ENCODE results near the gene JUN. TPM values are rescaled to one million over a fixed set of nuclear protein-coding genes. Genes with fewer than 3 reads are reported as not detected.

Gene JUN
- total RNA-seq, 1 experiment from 2014 or later, result 74.7 TPM

DNA sequence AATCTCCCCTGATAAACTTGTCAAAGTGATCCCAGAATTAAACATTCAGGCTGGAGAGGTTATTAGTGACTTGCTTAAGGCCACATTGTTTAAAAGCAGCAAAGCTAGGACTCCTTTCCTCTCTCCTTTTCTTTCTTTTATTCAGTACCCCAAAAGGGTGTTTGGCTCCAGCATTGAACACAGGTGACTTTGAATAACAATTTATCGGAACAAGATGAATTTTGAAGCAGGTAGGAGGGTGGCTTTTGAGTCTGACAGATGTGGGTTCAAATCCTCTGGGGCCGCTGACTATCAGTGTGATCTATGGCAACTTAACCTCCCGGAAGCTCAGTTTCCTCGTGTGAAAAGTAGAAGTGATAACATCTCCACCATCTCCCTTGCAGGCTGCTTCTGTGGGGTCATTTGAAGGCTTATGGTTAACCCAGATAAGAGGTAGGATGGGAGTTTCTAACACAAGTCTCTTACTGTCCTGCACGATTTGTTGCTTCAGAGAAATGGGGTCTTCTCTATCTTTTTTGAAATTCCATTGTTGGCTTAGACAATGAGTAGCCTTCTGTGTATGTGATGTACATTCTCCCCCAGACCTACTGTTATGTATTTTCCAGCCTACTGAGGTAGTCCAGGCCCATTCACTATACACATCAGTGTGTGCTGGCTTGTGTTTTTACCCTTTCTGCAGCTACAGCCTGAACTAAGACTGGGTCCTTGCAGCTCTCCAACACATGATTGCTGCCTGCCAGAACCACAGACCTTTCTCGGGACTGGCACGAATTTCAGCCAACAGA, 29.0 kb downstream of the JUN start:
- intact Hi-C loops (cut with micrococcal nuclease; ENCODE audit: unreplicated experiment), result no loop called here
- Histone ChIP-seq H3K27me3 (ENCODE audit: insufficient read depth, low read depth) (no peaks in the 10 kb centered on the region), H3K4me3 (no peak overlapping the region), H3K9me3 (ENCODE audit: insufficient read depth, low read depth) (0 out of 2 replicates have a peak, but pooled peaks cover 8% of the 10 kb centered on the region), H4K20me1 (ENCODE audit: insufficient read depth) (no peaks in the 10 kb centered on the region), H3F3A (ENCODE audit: insufficient read depth, low read depth) (peaks cover 37% of the 10 kb centered on the region), H3K4me1 (replicated peaks; ENCODE audit: insufficient read depth) (peaks cover 41% of the 10 kb centered on the region), H3K9me2 (ENCODE audit: insufficient read depth) (no peaks in the 10 kb centered on the region), H3K27ac (peak overlapping the region; percentile 66), H3K36me3 (ENCODE audit: low read depth) (no peaks in the 10 kb centered on the region), H3K79me2 (ENCODE audit: low read depth) (no peaks in the 10 kb centered on the region), H2AFZ (0 out of 2 replicates have a peak overlapping the region, but pooled peaks have one; percentile 53), H3K4me2 (peak overlapping the region; percentile 40)
- BruUV-seq (replicated peaks), result TSS peak; percentile 98
- TF ChIP-seq EZH2 (IDR thresholded peaks at IDR 0.05; ENCODE audit: low read depth), result no peak
- TF ChIP-seq, protein P1, sequence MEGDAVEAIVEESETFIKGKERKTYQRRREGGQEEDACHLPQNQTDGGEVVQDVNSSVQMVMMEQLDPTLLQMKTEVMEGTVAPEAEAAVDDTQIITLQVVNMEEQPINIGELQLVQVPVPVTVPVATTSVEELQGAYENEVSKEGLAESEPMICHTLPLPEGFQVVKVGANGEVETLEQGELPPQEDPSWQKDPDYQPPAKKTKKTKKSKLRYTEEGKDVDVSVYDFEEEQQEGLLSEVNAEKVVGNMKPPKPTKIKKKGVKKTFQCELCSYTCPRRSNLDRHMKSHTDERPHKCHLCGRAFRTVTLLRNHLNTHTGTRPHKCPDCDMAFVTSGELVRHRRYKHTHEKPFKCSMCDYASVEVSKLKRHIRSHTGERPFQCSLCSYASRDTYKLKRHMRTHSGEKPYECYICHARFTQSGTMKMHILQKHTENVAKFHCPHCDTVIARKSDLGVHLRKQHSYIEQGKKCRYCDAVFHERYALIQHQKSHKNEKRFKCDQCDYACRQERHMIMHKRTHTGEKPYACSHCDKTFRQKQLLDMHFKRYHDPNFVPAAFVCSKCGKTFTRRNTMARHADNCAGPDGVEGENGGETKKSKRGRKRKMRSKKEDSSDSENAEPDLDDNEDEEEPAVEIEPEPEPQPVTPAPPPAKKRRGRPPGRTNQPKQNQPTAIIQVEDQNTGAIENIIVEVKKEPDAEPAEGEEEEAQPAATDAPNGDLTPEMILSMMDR (conservative IDR thresholded peaks at IDR 0.05), result no peak
- ChIA-PET CTCF (no interaction called here), POLR2A (ENCODE audit: unreplicated experiment) (interaction anchor here (0.7 to 1.0 kb wide), 2 partner anchors 28 to 63 kb away, joined by 3 to 7 read pairs; no protein-coding TSS in a partner anchor)
- DNase-seq, result no peak

DNA sequence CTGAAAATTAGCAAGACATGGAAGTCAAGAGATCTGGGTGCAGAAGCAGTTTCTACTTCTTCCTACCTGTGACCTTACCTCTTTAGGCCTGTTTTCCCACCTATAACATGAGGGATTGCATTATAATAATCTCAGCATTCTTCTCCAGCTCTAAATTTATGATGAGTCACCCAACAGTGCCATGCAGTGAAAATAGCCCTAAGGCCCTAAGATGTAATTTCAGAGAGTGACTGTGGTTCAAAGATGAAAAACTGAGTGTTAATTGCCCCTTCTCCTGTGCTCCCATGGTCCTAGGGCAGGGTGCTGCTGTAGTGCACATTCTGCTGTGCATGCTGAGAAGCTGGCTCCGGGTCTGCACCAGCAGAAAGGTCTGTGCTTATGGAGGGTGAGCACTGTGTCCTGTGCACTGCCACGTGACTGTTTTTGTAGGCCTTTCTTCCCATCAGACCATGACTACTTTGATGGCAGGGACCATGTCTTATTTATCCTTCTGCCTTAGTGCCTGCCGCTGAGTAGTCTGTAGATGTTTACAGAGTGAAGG, 29.7 kb downstream of the JUN start:
- peak overlapping the region; percentile 66 for H3K27ac ChIP-seq
- H3K4me1 ChIP-seq (replicated peaks; ENCODE audit: insufficient read depth), result peaks cover 41% of the 10 kb centered on the region
- no peak overlapping the region for H3K4me3 ChIP-seq
- no peaks in the 10 kb centered on the region for H4K20me1 ChIP-seq (ENCODE audit: insufficient read depth)
- H3K79me2 ChIP-seq (ENCODE audit: low read depth), result no peaks in the 10 kb centered on the region
- no peak overlapping the region for H2AFZ ChIP-seq
- H3K27me3 ChIP-seq (ENCODE audit: insufficient read depth, low read depth), result no peaks in the 10 kb centered on the region
- H3K4me2 ChIP-seq, result peak overlapping the region; percentile 20
- peak; percentile 6 to 72 for DNase-seq
- ChIA-PET POLR2A (ENCODE audit: unreplicated experiment) (interaction anchor here (0.5 to 0.6 kb wide), 3 partner anchors 26 to 440 kb away, joined by 3 to 26 read pairs (median 3); no protein-coding TSS in a partner anchor), CTCF (no interaction called here)
- intact Hi-C loops (cut with micrococcal nuclease; ENCODE audit: unreplicated experiment), result no loop called here
- H3F3A ChIP-seq (ENCODE audit: insufficient read depth, low read depth), result peaks cover 37% of the 10 kb centered on the region
- no peak for TF ChIP-seq EZH2 (IDR thresholded peaks at IDR 0.05; ENCODE audit: low read depth)
- TF ChIP-seq, protein P1 (conservative IDR thresholded peaks at IDR 0.05), result no peak
- BruUV-seq (replicated peaks), result no TSS peak
- no peaks in the 10 kb centered on the region for H3K36me3 ChIP-seq (ENCODE audit: low read depth)
- H3K9me2 ChIP-seq (ENCODE audit: insufficient read depth), result no peaks in the 10 kb centered on the region
- H3K9me3 ChIP-seq (ENCODE audit: insufficient read depth, low read depth), result 0 out of 2 replicates have a peak, but pooled peaks cover 8% of the 10 kb centered on the region

DNA sequence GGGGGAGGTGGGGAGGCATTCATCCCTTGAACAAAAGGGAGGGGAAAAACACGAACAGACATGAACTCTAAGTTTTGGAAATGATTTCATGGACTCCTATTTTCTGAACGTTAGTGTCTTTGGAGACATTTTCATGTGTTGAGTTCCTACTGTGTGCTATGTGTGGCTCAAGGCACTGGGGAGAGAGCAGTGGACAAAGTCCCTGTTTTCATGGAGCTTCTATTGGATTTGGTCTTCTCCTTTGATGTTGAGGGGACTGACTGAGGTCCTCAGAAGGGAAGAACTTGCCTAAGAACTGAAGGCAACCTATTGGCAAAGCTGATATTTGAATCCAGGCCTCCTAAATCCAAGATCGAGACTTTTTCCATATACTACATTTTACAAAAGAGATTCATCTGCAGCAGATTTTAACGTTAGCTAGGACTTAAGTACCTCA, 30.4 kb downstream of the JUN start:
- TF ChIP-seq, protein P1 (conservative IDR thresholded peaks at IDR 0.05), result no peak
- no peak for TF ChIP-seq EZH2 (IDR thresholded peaks at IDR 0.05; ENCODE audit: low read depth)
- intact Hi-C loops (cut with micrococcal nuclease; ENCODE audit: unreplicated experiment), result no loop called here
- Histone ChIP-seq H3K79me2 (ENCODE audit: low read depth) (no peaks in the 10 kb centered on the region), H3K27ac (peak overlapping the region; percentile 66), H3F3A (ENCODE audit: insufficient read depth, low read depth) (peaks cover 37% of the 10 kb centered on the region), H3K36me3 (ENCODE audit: low read depth) (no peaks in the 10 kb centered on the region), H3K4me3 (no peak overlapping the region), H3K9me2 (ENCODE audit: insufficient read depth) (no peaks in the 10 kb centered on the region), H3K9me3 (ENCODE audit: insufficient read depth, low read depth) (0 out of 2 replicates have a peak, but pooled peaks cover 8% of the 10 kb centered on the region), H2AFZ (no peak overlapping the region), H3K4me1 (replicated peaks; ENCODE audit: insufficient read depth) (peaks cover 41% of the 10 kb centered on the region), H4K20me1 (ENCODE audit: insufficient read depth) (no peaks in the 10 kb centered on the region), H3K4me2 (peak overlapping the region; percentile 15; the same call in 1 of the 2 replicates), H3K27me3 (ENCODE audit: insufficient read depth, low read depth) (no peaks in the 10 kb centered on the region)
- no peak for DNase-seq
- POLR2A ChIA-PET (ENCODE audit: unreplicated experiment), result interaction anchor here (0.5 to 0.6 kb wide), 3 partner anchors 27 to 440 kb away, joined by 3 to 26 read pairs (median 3); no protein-coding TSS in a partner anchor
- BruUV-seq (replicated peaks), result no TSS peak
- CTCF ChIA-PET, result no interaction called here

Measured in PC-9 (cell line).